Loucy (cell line): ENCODE measurements around the gene TRMU.

Experiments
- EZH2phosphoT487 ChIP-seq: fragments of 200-600 bp; IDR thresholded peaks from 2 replicates; pipeline ENCODE4 v1.6.1; 2018; ENCODE audit warnings: antibody characterized with exemption, mild to moderate bottlenecking, moderate library complexity, borderline replicate concordance
- TF ChIP-seq, protein P1 (sequence below): fragments of 200-600 bp; sonication (generic); conservative IDR thresholded peaks from 2 replicates; pipeline ENCODE4 v1.5.1; 2014; ENCODE audit warnings: mild to moderate bottlenecking, antibody characterized with exemption, low read length

GRCh38 chr22:46371623-46372226, 36.2 kb downstream of the TRMU start:
- TF ChIP-seq, protein P1, sequence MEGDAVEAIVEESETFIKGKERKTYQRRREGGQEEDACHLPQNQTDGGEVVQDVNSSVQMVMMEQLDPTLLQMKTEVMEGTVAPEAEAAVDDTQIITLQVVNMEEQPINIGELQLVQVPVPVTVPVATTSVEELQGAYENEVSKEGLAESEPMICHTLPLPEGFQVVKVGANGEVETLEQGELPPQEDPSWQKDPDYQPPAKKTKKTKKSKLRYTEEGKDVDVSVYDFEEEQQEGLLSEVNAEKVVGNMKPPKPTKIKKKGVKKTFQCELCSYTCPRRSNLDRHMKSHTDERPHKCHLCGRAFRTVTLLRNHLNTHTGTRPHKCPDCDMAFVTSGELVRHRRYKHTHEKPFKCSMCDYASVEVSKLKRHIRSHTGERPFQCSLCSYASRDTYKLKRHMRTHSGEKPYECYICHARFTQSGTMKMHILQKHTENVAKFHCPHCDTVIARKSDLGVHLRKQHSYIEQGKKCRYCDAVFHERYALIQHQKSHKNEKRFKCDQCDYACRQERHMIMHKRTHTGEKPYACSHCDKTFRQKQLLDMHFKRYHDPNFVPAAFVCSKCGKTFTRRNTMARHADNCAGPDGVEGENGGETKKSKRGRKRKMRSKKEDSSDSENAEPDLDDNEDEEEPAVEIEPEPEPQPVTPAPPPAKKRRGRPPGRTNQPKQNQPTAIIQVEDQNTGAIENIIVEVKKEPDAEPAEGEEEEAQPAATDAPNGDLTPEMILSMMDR: no peak
- no peak for TF ChIP-seq EZH2phosphoT487
